Ovary (tissue), 3 donors: ENCODE results near the gene ADAMTS17.

Source experiments
- CTCF ChIP-seq, 3 donors: fragments of 450-650 bp in 2 of 3; fragments of 200-600 bp in 1 of 3; IDR thresholded peaks; one replicate each; pipeline versions ENCODE4 v1.5.1 to v1.8.0; 2016 to 2022; ENCODE audit warnings: antibody characterized with exemption in 3 of 3, mild to moderate bottlenecking in 1 of 3
- POLR2A ChIP-seq: fragments of 450-650 bp; IDR thresholded peaks from one replicate; pipeline ENCODE4 v1.6.1; 2017; ENCODE audit warnings: antibody characterized with exemption, mild to moderate bottlenecking, moderate library complexity
- donor health status: DM: no; HTN: no; CAD: no.

- no peak for TF ChIP-seq CTCF (IDR thresholded peaks at IDR 0.05)
- no peak for TF ChIP-seq POLR2A
These were observed 230.4 kb downstream of the ADAMTS17 start for GRCh38 chr15:100111125-100112060.
